GM04503 (cell line): Measurements from ENCODE around the gene THAP6.
"Not testable (repeated sequence)": the region's sequence is repeated elsewhere in the genome, so short reads cannot be mapped to it uniquely, and the experiment has no call there.

ENCODE experiments used
- DNase-seq: peaks from one replicate; pipeline ENCODE4 v3.0.0-alpha.2; 2012; ENCODE audit warnings: low read depth

Gene THAP6

GRCh38 chr4:75525910-75526309 is 11.6 kb downstream of the THAP6 start:
- no peak for DNase-seq

GRCh38 chr4:75527482-75527881 is 13.2 kb downstream of the THAP6 start:
- no peak for DNase-seq

- no peak for DNase-seq
Measured at GRCh38 chr4:75530556-75531322, 16.5 kb downstream of the THAP6 start.

GRCh38 chr4:75531536-75532143 is 17.4 kb downstream of the THAP6 start:
- not testable (repeated sequence) for DNase-seq

- not testable (repeated sequence) for DNase-seq
Measured at GRCh38 chr4:75533339-75533887, 19.1 kb downstream of the THAP6 start.

GRCh38 chr4:75533926-75534325 is 19.7 kb downstream of the THAP6 start:
- not testable (repeated sequence) for DNase-seq

- not testable (repeated sequence) for DNase-seq
Measured at GRCh38 chr4:75537308-75537707, 23.0 kb downstream of the THAP6 start.

- DNase-seq, result peak; percentile 56
Measured at GRCh38 chr4:75542824-75543223, 28.6 kb downstream of the THAP6 start.

- not testable (repeated sequence) for DNase-seq
Measured at GRCh38 chr4:75544220-75544619, 29.9 kb downstream of the THAP6 start.

GRCh38 chr4:75544870-75545269 is 30.6 kb downstream of the THAP6 start:
- DNase-seq, result no peak

GRCh38 chr4:75545526-75545925 is 31.3 kb downstream of the THAP6 start:
- peak; percentile 29 for DNase-seq

GRCh38 chr4:75547647-75548387 is 33.5 kb downstream of the THAP6 start:
- no peak for DNase-seq

GRCh38 chr4:75549019-75549418 is 34.7 kb downstream of the THAP6 start:
- DNase-seq, result no peak

GRCh38 chr4:75552452-75552851 is 38.2 kb downstream of the THAP6 start:
- no peak for DNase-seq

- no peak for DNase-seq
Measured at GRCh38 chr4:75555294-75556164, 41.3 kb downstream of the THAP6 start, which contains the start of gene ODAPH. TSS of gene ODAPH (plus strand) at chr4:75556066. CDS start at chr4:75556083, 17 bp downstream.

- no peak for DNase-seq
Measured at GRCh38 chr4:75557696-75558095, 43.4 kb downstream of the THAP6 start.

GRCh38 chr4:75561789-75562188 is 47.5 kb downstream of the THAP6 start:
- DNase-seq, result no peak

GRCh38 chr4:75564023-75564422 is 49.8 kb downstream of the THAP6 start:
- DNase-seq, result no peak

GRCh38 chr4:75565481-75565880 is 51.2 kb downstream of the THAP6 start:
- no peak for DNase-seq

GRCh38 chr4:75566911-75567310 is 52.6 kb downstream of the THAP6 start:
- DNase-seq, result no peak

GRCh38 chr4:75567725-75568124 is 53.5 kb downstream of the THAP6 start:
- DNase-seq, result no peak
